22Rv1 (cell line): ENCODE results near the gene GNG14.

ENCODE experiments used
- CTCF ChIP-seq: fragments of 450-650 bp; IDR thresholded peaks from 2 replicates; pipeline ENCODE4 v1.5.1; 2017; ENCODE audit warnings: mild to moderate bottlenecking
- ZFX ChIP-seq: fragments of 450-650 bp; IDR thresholded peaks from 2 replicates; pipeline ENCODE4 v1.6.1; 2017; ENCODE audit warnings: antibody characterized with exemption, borderline replicate concordance

GRCh38 chr19:12680034-12680433, 7.8 kb upstream of the GNG14 start:
- no peak for TF ChIP-seq CTCF
- TF ChIP-seq ZFX, result no peak
